NCI-H146 (cell line): ENCODE measurements around the gene KYNU.
"Not testable (repeated sequence)": the region's sequence is repeated elsewhere in the genome, so short reads cannot be mapped to it uniquely, and the experiment has no call there.

Experiments used
- DNase-seq: peaks from one replicate; lab custom pipeline; 2025; lab: John Stamatoyannopoulos, UW

Gene KYNU

DNA sequence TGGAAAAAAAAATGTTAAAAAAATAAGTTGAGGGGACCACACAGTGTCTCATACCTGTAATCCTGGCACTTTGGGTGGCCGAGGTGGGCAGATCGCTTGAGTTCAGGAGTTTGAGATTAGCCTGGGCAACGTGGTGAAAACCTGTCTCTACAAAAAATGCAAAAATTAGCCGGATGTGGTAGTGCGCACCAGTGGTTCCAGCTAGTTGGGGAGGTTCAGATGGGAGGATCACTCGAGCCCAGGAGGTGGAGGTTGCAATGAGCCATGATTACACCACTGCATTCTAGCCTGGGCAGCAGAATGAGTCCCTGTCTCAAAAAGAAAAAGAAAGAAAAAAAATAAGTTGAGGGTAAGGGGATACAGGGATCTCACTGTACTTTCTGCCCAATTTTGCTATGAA, 6.1 kb upstream of the KYNU start:
- DNase-seq: no peak

DNA sequence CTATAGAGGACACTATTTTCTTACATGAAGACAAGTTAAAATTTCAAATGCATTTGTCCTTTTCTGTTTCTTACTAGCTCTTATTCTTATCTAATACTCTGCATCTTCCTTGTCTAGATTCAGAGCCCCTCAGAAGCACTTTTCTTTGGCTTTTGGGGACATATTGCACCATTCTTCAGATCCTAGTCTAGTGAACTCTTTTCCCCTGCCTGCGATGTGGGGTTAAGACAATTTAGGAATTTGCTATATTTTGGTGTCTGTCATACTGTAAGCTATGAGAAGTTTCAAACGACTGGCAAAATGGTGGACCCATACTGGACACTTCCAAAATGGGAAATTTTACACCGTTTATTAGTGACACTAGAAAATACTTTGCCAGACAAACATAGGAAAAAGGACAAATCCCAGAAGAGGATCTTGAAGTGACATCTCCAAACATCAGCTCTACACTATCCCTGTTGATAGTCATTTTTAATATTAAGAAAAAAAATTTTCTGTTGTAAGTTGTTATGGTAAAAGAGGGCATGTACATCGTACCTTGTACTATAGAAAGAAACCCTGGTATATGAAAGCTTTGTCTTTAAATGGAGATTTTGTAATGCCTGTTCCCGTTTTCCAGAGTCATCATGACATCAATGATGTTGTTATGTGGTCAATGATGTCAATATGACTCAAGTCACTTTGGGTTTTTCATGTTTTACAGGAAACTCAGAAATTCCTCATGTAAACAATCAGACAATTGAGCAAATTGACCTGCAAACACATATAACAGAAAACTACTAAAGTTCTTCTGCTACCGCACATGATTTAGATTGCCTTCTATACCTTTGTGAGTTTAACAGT, 4.4 kb upstream of the KYNU start:
- DNase-seq: no peak

DNA sequence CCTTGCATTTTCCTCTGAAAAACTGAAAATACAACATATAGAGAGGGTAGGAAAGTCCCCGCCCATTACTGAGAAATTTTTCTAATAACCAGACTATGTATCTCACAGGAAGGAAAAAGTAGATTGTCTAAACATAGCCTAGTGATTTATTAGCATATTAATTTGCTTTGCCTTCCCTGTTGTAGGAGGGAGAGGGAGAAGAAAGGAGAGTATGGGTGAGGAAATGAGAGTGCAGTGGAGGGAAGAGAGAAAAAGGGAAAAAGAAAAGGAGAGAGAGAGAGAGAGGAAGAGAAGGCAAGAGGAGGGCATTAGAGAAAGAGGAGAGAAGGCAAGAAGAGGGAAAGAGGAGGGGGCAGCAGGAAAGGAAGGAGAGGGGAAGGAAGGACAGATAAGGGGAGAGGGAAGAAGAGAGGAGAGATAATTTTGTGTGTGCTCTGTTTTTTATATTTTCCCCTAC, 3.6 kb upstream of the KYNU start:
- DNase-seq: no peak

DNA sequence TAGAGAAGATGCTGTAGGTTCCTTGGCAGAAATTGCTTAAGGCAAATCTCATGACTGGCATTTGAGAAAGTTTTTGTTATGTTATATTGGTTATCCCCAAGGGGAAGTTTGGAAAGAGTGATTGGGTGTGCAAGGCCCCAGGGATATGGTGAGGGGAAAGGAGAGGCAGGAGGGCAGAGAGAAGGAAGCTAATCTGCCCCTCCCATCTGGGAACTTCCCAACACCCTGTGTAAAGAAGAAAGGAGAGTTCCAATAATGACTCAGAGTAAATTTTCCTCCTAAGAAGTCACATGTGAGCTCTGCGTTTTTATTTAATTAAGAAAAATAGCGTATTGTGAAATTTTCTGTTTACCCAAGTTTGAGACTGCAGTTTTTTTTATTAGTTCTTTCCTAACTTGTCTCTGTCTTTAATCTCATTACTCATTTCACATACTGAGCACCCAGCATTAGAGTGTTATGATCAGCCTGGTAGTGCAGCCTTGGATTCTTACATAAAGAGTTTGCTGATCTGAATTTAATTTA, 3.1 kb upstream of the KYNU start:
- DNase-seq: no peak

DNA sequence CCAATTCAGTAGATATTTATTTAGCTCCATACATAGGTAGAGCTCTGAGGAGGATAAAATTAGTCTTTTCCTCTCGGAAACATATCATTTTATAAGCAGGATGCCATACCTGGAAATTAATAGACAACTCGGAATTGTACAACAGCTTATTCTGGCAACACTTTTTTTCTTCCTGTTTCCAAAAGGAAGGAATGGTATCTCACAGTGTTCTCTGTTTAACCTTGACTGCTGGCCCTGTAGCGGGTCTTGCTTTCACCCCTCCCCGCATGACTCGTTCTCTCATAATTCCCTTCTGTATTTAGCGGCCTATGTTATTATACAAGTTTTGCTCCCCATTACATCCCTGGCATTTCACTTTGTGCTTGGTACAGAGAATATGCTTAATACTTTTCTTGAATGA, 2.5 kb upstream of the KYNU start:
- DNase-seq: no peak

DNA sequence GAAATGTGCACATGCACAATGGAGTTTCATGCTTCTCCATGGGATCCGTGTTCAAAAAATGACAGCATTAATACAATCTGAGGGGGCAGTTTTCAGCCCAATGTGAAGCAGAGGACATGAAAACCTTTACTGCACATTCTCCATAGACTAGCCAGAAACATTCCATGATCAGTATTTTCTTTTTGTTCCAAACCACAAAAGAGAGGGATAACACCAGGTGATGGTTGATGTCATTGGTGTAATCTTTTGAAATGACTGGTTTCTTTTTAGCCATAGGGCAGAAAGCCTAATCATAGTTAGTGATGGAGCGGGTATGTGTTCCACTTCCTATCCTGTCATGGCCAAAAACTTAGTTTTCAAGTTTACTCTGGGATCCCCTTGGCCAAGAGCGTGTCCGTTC, 1.8 kb upstream of the KYNU start:
- no peak for DNase-seq

DNA sequence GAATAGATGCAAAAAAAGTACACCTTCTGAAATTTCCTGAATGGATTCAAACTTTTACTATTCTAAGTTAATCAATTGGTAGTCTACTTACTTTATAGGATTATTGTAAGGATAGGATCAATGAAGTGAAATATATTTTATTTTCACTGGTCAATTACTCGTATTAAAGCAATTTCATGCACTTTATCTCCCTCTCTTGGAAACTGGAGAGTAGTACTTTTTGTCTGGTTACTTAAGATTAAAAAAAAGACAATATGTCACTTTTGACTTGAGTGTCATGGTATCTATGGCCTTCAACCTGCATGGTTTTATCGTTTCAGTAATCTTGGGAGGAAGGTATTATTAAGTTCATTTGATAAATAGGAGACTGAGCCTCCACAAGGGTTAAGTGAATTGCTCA, 1.0 kb upstream of the KYNU start:
- no peak for DNase-seq

DNA sequence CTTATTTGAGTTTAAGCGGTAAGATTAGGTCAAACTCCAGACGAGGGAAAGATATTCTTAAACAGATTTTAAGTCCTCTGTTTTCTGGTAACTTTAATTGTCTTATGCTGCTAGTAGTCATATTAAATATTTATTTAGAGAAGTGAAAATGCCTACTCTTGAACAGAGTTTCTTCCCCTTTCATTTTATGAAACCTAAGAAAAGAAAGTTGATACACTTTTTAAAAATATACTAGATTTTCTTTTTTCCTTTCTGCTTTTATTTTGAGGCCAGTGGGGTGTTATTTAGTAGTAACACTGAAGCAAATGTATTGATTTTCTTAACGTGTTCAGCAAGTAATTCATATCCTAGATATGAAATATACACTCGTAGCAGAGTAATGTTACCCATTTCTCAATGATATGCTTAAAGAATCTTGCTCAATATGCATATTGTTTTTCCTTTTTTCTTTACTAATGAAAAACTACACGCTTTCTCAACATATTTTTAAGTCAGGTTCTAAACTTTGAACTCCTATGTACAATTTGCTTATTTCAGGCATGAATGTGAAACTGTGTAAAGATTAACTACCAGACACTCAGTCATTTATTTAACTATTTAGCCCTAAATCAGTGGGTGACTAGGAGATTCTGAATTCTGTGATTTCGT, 691 bp downstream of the KYNU start:
- DNase-seq: no peak

DNA sequence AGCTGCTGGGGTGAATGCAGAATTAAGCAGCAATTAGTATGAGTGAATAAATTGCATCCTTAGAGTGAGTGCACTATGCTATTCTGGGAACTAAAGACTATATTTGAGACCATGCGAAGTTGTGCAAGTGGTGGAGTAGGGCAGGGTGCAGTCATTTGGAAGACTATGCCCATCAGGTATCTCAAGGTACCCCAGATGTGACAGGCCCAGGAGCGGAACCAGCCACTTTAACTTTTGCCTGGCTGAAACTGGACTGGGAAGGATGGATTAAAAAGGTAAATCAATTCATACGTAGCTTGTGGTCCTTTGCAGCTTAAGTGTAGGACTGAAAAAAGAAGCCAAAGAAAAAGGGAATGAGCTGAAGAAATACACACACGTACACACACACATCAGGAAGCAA, 1.7 kb downstream of the KYNU start:
- DNase-seq: no peak

DNA sequence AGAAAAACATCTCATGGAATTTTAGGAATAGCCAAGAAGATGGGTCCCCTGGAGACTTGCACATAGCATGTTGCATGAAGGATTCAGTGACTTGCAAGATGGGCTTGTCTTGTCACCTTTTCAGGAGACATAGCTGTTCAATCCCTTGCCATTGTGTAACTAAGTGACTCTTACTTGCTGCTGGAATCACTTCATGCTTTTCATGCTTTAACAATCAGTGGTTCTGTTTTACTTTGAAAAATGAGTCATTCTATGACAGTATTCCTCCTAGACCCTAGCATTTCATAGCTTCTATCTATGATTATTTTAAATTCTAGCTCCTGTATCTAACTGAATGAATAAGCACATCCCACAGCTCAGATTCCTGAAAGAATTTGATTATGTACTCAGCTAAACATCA, 2.8 kb downstream of the KYNU start:
- no peak for DNase-seq

DNA sequence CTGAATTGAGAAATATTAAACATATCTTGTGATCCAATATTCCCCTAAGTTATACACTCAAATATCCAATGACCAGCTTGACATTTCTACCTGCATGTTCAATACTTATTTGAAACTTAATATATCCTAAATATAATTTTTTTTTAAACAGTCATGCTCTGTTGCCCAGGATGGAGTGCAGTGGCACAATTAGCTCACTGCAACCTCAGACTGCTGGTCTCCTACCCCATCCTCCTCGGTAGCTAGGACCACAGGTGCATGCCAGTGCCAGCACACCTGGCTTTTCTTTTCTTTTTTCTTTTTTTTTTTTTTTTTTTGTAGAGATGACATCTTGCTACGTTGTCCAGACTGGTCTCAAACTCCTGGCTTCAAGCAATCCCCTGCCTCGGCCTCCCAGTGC, 4.2 kb downstream of the KYNU start:
- no peak for DNase-seq

DNA sequence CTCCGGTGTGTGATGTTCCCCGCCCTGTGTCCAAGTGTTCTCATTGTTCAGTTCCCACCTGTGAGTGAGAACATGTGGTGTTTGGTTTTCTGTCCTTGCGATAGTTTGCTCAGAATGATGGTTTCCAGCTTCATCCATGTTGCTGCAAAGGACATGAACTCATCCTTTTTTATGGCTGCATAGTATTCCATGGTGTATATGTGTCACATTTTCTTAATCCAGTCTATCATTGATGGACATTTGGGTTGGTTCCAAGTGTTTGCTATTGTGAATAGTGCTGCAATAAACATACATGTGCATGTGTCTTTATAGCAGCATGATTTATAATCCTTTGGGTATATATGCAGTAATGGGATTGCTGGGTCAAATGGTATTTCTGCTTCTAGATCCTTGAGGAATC, 5.0 kb downstream of the KYNU start:
- not testable (repeated sequence) for DNase-seq

DNA sequence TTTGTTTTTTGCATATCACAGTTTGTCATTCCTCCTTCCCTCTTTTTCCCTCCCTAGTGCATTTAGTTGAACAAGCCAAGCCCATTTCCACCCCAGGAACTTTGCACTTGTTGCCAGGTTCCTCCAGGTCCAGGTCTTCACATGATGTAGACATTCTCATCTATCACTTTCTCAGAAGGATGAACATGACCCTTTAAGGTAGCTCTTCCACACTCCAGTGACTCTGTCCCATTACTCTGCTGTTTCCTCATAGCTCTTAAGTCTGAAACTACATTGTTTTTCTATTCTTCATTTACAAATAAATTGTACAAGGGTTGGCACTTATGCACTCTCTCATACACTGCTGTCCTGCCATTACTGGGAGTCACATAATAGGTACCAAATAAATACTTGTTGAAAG, 6.1 kb downstream of the KYNU start:
- DNase-seq: no peak

DNA sequence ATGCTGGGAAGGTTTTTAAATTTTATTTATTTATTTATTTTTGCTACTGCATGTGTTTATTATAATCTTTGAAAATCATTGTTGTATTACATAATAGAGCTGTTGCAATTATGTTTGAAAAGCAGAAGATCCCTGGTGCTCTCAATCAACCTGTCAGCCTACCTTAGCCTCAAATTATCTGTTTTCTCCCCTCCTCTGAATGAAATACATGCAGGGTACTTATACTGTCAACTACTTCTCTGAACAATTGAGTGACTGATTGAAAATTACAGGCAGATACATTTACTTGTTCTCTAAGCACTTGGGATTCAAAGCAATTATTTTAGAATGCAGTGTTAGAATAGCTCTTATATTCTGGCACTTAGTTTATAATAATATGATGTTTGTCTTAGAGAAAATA, 8.1 kb downstream of the KYNU start:
- no peak for DNase-seq

DNA sequence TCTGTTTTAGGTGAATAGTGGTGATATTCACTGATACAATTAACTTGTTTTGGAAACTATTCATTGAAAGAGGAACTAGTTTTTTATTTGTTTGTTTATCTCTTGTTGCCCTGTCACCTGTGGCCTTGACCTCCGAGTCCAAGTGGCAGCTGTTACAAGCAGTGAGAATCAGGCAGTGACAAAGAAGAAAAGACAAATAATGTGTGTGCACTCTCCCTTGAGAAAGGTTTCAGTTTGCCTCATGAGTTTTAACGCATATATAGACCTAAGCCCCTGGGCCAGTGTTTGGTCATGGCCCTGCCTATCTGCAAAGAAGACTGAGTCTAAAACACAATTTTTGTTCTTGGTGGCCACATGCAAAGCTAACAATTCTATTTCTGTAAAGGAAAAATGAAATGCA, 15.3 kb downstream of the KYNU start:
- no peak for DNase-seq

DNA sequence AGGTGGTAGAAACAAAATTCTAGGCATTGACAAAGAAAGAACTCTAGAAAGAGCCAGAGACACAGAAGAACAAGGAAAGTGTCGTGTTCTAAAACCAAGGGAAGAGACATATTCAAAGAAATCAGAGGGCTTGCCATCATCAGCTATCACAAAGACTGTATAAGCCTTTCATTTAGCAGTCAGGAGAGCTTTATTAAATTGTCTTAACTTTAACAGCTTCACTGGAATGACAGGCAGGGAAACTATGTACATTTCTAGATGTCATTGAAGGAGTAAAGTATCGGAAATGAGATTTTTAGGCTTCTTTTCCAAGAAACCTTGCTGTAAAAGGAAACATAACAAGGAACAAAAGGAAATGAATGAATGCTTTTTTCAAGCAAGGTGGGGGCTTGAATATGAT, 15.8 kb downstream of the KYNU start:
- DNase-seq: no peak

DNA sequence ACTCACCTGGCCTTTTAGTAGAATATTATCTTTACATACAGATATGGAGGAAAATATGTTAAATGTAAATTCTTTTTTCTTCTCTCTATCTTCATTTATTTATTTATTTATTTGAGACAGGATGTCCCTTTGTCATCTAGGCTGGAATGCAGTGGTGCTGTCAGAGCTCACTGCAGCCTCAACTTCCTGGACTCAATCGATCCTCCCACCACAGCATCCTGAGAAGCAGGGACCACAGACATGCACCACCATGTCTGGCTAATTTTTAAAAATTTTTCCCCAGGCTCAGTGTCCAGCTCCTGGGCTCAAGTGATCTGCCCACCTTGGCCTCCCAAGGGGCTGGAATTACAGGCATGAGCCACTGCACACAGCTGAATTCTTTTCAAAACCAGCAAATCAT, 20.3 kb downstream of the KYNU start:
- DNase-seq: no peak

DNA sequence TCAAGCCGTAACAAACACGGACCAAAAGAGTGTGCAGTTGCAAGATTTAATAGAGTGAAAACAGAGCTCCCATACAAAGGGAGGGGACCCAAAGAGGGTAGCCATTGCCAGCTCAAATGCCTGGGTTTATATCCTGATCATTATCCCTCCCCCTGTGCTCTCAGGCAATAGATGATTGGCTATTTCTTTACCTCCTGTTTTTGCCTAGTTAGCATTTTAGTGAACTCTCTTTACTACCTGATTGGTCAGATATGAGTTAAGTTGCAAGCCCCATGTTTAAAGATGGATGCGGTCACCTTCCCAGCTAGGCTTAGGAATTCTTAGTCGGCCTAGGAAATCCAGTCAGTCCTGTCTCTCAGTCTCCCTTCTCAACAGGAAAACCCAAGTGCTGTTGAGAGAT, 22.9 kb downstream of the KYNU start:
- not testable (repeated sequence) for DNase-seq

DNA sequence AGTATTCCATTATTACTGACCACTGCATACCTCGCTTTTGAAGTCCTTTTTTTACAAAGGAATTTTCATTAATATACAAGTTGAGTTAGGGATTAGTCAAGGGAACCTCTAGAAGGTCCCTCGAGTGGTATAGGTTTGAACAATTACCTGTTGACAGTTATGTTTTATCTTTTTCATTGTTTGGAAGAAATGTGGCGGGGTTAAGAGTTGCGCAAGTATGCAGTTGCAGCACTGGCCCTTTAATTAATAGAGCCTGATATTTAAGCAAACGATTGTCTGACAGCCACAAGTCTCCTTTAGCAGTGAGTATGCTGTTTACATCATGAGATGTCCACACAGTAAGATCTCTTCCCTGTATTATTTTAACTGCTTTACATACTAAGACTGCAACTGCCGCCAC, 24.3 kb downstream of the KYNU start:
- no peak for DNase-seq

DNA sequence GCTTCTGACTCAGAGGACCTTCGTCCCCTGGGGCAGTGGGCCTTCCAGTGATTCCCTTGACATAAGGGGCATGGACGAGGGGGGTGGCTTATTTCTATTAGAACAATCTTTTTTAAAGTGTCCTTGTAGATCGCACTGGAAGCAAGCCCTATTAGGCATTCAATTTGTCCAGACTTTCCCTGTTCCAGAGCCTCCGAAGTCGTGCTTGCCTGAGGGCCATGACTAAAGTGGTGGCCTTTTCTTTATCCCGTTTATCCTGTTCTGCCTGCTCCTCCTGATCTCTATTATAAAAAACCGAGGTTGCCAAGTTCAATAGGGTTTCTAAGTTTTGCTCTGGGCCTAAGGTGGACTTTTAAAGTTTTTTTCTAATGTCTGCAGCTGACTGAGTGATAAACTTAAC, 26.3 kb downstream of the KYNU start:
- not testable (repeated sequence) for DNase-seq

DNA sequence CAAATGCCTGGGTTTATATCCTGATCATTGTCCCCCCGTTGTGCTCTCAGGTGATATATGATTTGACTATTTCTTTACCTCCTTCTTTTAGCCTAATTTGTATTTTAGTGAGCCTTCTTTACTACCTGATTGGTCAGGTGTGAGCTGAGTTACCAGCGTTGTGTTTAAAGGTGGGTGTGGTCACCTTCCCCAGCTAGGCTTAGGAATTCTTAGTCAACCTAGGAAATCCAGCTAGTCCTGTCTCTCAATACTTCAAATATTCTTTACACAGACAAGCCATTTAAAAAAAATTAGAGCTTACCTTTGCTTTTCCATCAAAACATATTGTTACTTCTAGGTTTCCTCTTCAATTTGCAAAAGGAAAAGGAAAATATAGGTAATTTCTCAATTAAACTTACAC, 30.2 kb downstream of the KYNU start:
- no peak for DNase-seq

DNA sequence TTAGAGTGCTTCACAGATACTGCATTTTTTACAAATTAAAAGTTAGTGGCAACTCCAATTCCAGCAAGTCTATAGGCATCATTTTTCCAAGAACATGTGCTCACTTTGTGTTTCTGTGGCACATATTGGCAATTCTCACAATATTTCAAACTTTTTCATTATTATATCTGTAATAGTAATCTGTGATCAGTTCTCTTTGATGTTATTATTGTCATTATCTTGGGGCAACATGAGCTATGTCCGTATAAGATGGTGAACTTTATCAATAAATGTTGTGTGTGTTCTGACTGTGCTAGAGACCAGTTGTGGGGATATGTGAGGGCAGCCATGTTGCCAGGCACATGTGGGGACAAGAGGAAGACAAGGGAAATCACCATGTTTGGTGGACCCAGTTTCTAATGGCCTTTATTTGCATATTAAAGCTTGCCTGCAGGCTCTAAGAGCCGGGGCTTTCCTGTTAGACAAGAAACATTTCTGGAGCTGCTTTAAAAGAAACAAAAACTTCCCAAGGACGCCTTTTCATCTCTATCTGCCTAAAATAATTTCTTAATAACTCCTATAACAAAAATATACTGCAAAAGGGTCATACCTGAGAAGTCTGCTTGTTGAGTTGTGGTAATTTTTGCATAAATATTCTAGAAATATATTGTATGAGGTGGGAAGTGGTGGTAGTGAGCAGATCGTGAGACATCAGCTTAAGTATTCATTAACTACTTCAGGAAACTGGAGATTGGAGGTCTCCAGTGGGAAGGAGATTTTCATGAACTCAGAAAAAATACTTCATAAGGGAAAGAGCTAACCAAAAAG, 37.2 kb downstream of the KYNU start:
- DNase-seq: no peak

DNA sequence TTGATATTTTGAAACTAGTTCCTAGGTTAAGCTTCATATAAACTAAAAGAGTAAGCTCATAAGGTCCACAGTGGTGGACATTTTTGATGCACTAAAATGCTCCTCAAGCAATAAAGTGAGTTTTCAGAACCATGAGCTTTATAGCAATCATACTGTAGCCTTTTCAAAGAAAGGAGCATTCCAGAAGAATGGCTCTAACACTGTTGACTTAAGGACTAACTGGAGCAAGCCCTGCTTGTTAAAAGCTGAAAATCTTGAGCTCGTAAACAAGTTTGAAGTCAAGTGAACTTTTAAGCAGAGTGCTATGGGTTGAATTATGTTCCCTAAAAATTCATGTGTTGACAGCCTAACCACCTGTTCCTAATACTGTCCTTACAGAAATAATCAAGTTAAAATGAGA, 38.0 kb downstream of the KYNU start:
- DNase-seq: no peak
